Activated T-cell treated with anti-CD3 and anti-CD28 coated beads, Interleukin-2, amount 50 U/mL, for 48 hours (primary cell): Measurements from ENCODE around the gene ZNF565.
A peak's percentile ranks its signal among the peaks of the same experiment; 100 is the strongest.
"Not testable (repeated sequence)": the region's sequence is repeated elsewhere in the genome, so short reads cannot be mapped to it uniquely, and the experiment has no call there.

Experiments
- DNase-seq, 2 experiments: peaks; one replicate each; pipeline ENCODE4 v3.0.0-alpha.2; 2020

ZNF565 gene

DNA sequence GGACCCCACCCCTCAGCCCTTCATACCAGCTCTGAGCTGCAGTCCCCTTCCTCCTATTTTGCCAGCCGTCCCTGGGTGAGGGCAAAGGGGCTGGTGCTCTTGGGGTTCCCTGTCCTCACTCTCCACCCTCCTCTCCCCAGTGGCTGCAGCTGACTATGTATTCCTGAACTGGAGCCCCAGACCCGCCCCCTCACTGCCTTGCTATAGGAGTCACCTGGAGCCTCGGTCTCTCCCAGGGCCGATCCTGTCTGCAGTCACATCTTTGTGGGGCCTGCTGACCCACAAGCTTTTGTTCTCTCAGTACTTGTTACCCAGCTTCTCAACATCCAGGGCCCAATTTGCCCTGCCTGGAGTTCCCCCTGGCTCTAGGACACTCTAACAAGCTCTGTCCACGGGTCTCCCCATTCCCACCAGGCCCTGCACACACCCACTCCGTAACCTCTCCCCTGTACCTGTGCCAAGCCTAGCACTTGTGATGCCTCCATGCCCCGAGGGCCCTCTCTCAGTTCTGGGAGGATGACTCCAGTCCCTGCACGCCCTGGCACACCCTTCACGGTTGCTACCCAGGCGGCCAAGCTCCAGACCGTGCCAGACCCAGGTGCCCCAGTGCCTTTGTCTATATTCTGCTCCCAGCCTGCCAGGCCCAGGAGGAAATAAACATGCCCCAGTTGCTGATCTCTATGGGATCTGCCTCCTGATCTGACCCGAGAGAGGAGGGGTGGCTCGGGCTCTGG is 64.6 kb downstream of the ZNF565 start:
- DNase-seq = no peak

DNA sequence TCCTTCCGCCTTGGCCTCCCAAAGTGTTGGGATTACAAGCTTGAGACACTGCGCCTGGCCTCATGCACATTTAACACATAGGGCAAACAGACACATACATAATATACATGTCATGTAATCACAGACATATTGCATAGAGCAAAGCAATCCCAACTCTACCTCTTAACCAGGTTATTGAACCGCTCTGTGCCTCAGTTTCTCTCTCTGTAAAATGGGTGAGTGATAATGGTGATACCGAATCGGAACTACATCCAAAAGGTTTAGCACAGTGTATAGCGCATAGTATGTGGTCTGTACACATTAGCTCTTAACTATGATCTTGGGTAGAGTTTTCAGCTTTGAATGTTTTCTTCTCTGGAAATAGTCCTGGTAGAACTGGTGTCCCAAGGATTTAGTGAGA is 69.8 kb downstream of the ZNF565 start:
- no peak for DNase-seq

GRCh38 chr19:36142496-36142895 is 72.0 kb downstream of the ZNF565 start:
- no peak for DNase-seq

DNA sequence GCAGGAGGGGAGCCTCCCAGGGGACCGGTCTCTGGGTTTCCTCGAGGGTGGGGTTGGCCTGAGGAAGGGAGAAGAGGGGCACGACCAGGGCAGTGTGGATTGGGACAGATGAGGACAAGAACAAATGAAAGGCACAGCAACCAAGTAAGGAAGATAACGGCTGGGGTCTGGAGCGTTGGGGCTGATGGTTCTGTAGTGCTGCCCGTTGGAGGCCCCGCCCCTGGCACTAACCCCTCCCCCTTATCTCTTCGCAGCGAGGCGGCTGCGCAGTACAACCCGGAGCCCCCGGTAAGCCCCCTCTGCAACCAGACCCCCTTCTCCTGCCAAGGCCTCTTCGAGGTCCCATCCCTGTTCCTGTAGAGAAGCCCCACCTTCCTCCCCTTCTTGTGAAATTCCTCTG is 72.4 kb downstream of the ZNF565 start:
- DNase-seq = no peak

- DNase-seq = peak; percentile 98 to 100
Observed at GRCh38 chr19:36141039-36141927, 73.2 kb downstream of the ZNF565 start.

DNA sequence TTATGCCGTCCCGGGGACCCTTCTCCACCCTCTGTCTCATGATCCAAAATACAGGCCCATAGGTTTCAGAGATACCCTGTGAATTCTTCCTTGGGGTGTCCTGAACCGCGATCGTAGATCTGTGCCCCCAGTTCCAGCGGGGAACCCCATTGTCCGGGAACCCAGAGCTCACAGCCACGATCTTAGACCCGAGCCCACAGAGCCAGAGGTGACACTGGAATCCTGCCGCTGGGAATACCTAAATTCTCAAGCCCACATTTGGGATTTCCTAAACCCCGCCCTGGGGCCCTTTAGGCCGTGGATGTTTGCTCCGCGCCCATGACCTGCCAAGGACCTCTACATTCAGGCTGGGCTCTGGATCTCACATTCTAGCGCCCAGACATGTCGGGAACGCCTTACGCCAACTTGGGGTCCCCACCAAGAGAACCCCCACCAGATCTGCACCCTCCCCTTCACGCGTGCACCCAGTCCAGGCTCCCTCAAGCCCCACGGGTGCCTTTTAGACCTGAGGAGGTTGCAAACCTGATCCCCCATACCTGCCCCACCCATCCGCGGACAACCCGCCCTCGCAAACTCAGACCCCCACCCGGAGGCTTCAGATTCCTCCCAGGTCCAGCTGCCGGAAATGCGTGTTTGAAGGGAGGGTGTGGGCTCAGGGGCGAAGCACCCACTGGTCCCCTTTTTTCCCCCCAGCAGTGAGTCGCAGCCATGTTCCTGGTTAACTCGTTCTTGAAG is 74.0 kb downstream of the ZNF565 start:
- peak; percentile 72 to 75 for DNase-seq

GRCh38 chr19:36139473-36140303 is 74.8 kb downstream of the ZNF565 start, which contains the start of gene CAPNS1:
TSS of gene CAPNS1 (plus strand) at chr19:36140066. CDS start at chr19:36141012, 946 bp downstream.
- peak; percentile 93 to 96 for DNase-seq

GRCh38 chr19:36139120-36139472 is 75.4 kb downstream of the ZNF565 start:
- no peak for DNase-seq

DNA sequence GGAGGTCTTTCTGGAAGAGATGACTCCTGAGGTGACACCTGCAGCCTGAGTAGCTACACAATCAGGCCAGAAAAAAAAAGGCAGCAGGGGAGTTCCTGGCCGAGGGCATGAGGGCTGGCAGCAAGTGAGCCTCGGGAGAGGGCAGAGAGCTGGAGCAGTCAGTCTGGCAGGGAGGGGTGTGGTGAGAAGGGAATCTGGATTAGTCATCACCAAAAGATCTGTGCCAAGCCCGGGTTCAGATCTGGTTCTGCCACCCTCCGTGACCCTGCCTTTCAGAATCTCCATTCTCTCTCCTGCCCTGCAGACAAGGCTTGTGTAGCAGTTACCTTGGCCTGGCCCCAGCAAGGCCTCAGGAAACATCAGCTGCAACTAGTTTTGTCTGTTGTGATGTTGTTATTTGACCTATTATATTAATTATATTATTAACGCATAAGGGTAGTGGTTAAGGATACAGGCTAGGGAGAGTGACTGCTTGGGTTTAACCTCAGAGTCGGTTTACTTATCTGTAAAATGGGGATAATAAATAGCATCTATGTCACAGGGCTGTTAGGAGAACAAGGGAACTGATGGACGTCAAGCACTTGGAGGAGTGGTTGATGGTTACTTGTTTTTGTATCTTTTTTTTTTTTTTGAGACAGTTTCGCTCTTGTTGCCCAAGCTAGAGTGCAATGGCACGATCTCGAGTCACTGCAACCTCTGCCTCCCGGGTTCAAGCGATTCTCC is 77.3 kb downstream of the ZNF565 start:
- no peak for DNase-seq

DNA sequence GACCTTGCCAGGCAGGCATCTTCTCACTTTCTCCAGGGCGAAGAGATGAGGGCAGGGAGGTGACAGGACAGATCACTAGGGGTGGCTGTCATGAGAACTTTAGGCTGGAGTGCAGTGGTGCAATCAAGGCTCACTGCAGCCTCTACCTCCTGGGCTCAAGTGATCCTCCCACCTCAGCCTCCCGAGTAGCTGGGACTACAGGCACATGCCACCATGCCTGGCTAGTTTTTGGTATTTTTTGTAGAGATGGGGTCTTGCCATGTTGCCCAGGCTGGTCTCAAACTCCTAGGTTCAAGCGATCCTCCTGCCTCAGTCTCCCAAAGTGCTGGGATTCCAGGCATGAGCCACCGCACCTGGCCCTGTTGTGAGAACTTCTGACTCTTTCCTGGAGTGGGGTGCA is 79.6 kb downstream of the ZNF565 start:
- DNase-seq = not testable (repeated sequence)
